ENCODE measurements around the gene UBASH3A. TPM values are rescaled to one million over a fixed set of nuclear protein-coding genes. Genes with fewer than 3 reads are reported as not detected.

Gene UBASH3A
- total RNA-seq, 2 donors from 2014 or later = 0.12 TPM; not detected in 1

DNA sequence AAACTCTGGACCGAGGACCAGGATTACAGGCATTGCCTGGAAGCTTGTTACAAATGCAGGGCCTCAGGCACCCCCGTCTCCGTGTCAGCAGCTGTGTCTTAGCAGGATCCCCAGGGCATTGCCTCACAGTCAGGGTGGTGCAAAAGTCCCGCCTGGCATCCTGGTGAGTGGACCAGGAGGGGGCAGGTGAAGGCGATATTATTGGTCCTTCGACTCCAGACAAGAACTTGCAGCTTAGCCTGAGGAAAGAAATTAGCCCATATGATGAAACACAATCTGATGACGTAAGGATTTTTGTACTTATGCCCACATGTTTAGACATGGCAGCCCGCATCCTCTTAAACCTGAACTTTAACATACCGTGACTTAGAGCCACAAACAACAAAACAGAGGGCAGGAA lies 51.5 kb downstream of the UBASH3A start:
- no peak for DNase-seq (ENCODE audit: low spot score)
- no peaks in the 10 kb centered on the region for H3K27me3 ChIP-seq
- H3K4me1 ChIP-seq = peaks cover 0 to 2% of the 10 kb centered on the region in 2 donors
- no peak overlapping the region for H3K27ac ChIP-seq
- H3K9me3 ChIP-seq = no peaks in the 10 kb centered on the region
- no peak overlapping the region for H3K4me3 ChIP-seq
- H3K36me3 ChIP-seq = no peaks in the 10 kb centered on the region
- TF ChIP-seq, protein P1, sequence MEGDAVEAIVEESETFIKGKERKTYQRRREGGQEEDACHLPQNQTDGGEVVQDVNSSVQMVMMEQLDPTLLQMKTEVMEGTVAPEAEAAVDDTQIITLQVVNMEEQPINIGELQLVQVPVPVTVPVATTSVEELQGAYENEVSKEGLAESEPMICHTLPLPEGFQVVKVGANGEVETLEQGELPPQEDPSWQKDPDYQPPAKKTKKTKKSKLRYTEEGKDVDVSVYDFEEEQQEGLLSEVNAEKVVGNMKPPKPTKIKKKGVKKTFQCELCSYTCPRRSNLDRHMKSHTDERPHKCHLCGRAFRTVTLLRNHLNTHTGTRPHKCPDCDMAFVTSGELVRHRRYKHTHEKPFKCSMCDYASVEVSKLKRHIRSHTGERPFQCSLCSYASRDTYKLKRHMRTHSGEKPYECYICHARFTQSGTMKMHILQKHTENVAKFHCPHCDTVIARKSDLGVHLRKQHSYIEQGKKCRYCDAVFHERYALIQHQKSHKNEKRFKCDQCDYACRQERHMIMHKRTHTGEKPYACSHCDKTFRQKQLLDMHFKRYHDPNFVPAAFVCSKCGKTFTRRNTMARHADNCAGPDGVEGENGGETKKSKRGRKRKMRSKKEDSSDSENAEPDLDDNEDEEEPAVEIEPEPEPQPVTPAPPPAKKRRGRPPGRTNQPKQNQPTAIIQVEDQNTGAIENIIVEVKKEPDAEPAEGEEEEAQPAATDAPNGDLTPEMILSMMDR (IDR thresholded peaks at IDR 0.05) = no peak

DNA sequence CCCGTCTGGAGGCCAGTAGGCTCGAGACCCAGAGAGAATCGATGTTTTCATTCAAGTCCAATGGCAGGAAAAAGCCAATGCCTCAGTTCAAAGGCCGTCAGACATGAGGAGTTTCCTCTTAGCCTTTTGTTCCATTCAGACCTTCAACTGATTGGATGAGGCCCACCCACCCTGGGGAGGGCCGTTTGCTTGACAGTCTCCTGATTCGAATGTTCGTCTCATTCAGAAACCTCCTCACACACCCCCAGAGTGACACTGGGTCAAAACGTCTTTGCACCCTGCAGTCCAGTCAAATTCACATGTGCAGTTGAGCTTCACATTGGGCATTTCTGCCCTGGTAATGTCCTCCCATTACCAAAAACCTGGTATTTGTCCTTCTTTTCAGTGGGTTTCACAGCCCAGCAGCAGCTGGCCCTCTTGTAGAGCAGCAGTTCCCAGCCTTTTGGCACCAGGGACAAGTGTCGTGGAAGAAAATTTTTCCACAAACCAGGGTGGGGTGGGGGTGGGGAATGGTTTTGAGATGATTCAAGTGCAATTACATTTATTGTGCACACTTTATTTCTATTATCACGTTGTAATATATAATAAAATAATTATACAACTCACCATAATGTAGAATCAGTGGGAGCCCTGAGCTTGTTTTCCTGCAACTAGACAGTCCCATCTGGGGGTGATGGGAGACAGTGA lies 52.2 kb downstream of the UBASH3A start:
- TF ChIP-seq, protein P1 (IDR thresholded peaks at IDR 0.05) = no peak
- Histone ChIP-seq H3K9me3 (no peaks in the 10 kb centered on the region), H3K36me3 (no peaks in the 10 kb centered on the region), H3K4me3 (no peak overlapping the region), H3K27me3 (no peaks in the 10 kb centered on the region), H3K27ac (no peak overlapping the region), H3K4me1 (no peaks in the 10 kb centered on the region)
- no peak for DNase-seq (ENCODE audit: low spot score)

GRCh38 chr21:42456457-42456856 lies 52.8 kb downstream of the UBASH3A start:
- Histone ChIP-seq H3K4me3 (no peak overlapping the region), H3K4me1 (no peaks in the 10 kb centered on the region), H3K27ac (no peak overlapping the region), H3K27me3 (no peaks in the 10 kb centered on the region), H3K9me3 (no peaks in the 10 kb centered on the region), H3K36me3 (no peaks in the 10 kb centered on the region)
- no peak for DNase-seq (ENCODE audit: low spot score)
- TF ChIP-seq, protein P1 (IDR thresholded peaks at IDR 0.05) = no peak

DNA sequence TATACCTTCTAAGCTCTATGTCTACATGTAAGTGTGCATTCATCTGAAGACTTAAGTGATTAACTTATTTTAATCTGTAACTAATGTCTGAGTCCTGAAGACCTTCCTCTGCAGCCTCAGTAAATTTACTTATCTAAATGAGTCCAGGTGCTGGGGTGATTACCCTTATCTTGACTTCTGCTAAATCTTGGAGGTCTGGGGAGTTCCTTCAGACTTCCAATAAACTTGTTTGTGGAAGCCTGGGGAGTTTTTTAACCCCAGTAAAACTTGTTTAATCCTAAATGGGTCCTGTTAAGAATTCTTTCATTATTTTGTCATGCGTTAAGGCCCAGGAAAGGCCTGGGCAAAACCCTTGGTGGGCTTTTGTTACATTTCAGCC lies 55.4 kb downstream of the UBASH3A start:
- Histone ChIP-seq H3K4me3 (no peak overlapping the region), H3K36me3 (no peaks in the 10 kb centered on the region), H3K4me1 (no peaks in the 10 kb centered on the region), H3K9me3 (no peaks in the 10 kb centered on the region), H3K27me3 (no peaks in the 10 kb centered on the region), H3K27ac (no peak overlapping the region)
- TF ChIP-seq, protein P1 (IDR thresholded peaks at IDR 0.05) = no peak
- DNase-seq (ENCODE audit: low spot score) = no peak

- no peaks in the 10 kb centered on the region for H3K9me3 ChIP-seq
- no peak overlapping the region for H3K4me3 ChIP-seq
- no peaks in the 10 kb centered on the region for H3K4me1 ChIP-seq
- H3K36me3 ChIP-seq = no peaks in the 10 kb centered on the region
- no peak for DNase-seq (ENCODE audit: low spot score)
- TF ChIP-seq, protein P1 (IDR thresholded peaks at IDR 0.05) = no peak
- H3K27me3 ChIP-seq = no peaks in the 10 kb centered on the region
- no peak overlapping the region for H3K27ac ChIP-seq
These were observed 56.0 kb downstream of the UBASH3A start for GRCh38 chr21:42459546-42460215.

Measured in right atrium auricular region (tissue), 2 donors.